HepG2 (cell line): ENCODE results near the gene BCL2L1. TPM values are rescaled to one million over a fixed set of nuclear protein-coding genes. Genes with fewer than 3 reads are reported as not detected.

ENCODE experiments used
- FOXM1 ChIP-seq: sonication (generic); formaldehyde crosslinking; IDR thresholded peaks from 2 replicates; pipeline ENCODE4 v1.5.0; 2020; ENCODE audit warnings: missing genetic modification reagents
- NAIF1 ChIP-seq: sonication (generic); formaldehyde crosslinking; IDR thresholded peaks from 2 replicates; pipeline ENCODE4 v1.5.0; 2020; ENCODE audit warnings: mild to moderate bottlenecking, missing genetic modification reagents, borderline replicate concordance
- NR2F2 ChIP-seq: IDR thresholded peaks from 2 replicates; pipeline ENCODE4 v1.6.1; 2012; ENCODE audit warnings: low read depth, inconsistent platforms, borderline replicate concordance
- PHF8 ChIP-seq: sonication (generic); formaldehyde crosslinking; IDR thresholded peaks from 2 replicates; pipeline ENCODE4 v1.5.0; 2020; ENCODE audit warnings: missing genetic modification reagents
- POLR2A ChIP-seq, 2 experiments: IDR thresholded peaks; 2 replicates each; pipeline ENCODE4 v1.6.1; 2011; ENCODE audit warnings: low read depth in 2 of 2, low read length in 2 of 2, mild to moderate bottlenecking in 1 of 2, moderate library complexity in 1 of 2; ENCODE audit not compliant: insufficient read depth in 1 of 2
- RXRB ChIP-seq: IDR thresholded peaks from 2 replicates; pipeline ENCODE4 v1.6.1; 2016; ENCODE audit warnings: borderline replicate concordance, missing genetic modification reagents, missing compliant biosample characterization
- TBL1XR1 ChIP-seq: fragments of 150-350 bp; IDR thresholded peaks from 2 replicates; pipeline ENCODE4 v1.6.1; 2014; ENCODE audit warnings: borderline replicate concordance, low read length; ENCODE audit not compliant: partially characterized antibody
- TCF7 ChIP-seq: sonication (generic); IDR thresholded peaks from 2 replicates; pipeline ENCODE4 v1.6.1; 2016; ENCODE audit warnings: antibody characterized with exemption, low read depth
- ZBTB20 ChIP-seq: sonication (generic); formaldehyde crosslinking; IDR thresholded peaks from 2 replicates; pipeline ENCODE4 v1.8.1; 2023; ENCODE audit warnings: missing genetic modification reagents, low read depth, mild to moderate bottlenecking, borderline replicate concordance
- ZBTB3 ChIP-seq: sonication (generic); formaldehyde crosslinking; IDR thresholded peaks from 2 replicates; pipeline ENCODE4 v1.4.0; 2020; ENCODE audit warnings: low read depth, mild to moderate bottlenecking, moderate library complexity, missing genetic modification reagents, borderline replicate concordance
- ZNF256 ChIP-seq: sonication (generic); formaldehyde crosslinking; conservative IDR thresholded peaks from 2 replicates; pipeline ENCODE4 v1.4.0; 2020; ENCODE audit warnings: missing genetic modification reagents
- ZNF713 ChIP-seq: sonication (generic); formaldehyde crosslinking; IDR thresholded peaks from 2 replicates; pipeline ENCODE4 v1.4.0; 2020; ENCODE audit warnings: mild to moderate bottlenecking, missing genetic modification reagents
- ZNF776 ChIP-seq: sonication (generic); formaldehyde crosslinking; IDR thresholded peaks from 2 replicates; pipeline ENCODE4 v1.4.0; 2020; ENCODE audit warnings: mild to moderate bottlenecking, missing genetic modification reagents
- ZNF782 ChIP-seq: sonication (generic); formaldehyde crosslinking; IDR thresholded peaks from 2 replicates; pipeline ENCODE4 v1.4.0; 2020; ENCODE audit warnings: missing genetic modification reagents, mild to moderate bottlenecking, borderline replicate concordance
- polyA plus RNA-seq, 8 experiments: library from polyadenylated mRNA; depleted of rRNA in 3 of 8; stranded (reverse) in 7 of 8; unstranded in 1 of 8; fragments of >200 nt; fragmentation: Illumina TruSeq in 4 of 8; extraction: Trizol in 4 of 8; gene quantifications; 2 replicates each; pipeline versions ENCODE4 v1.2.1 to v1.2.3, GENCODE V29; 2011 to 2016; ENCODE audit warnings: low read depth in 4 of 8, missing spikeins in 1 of 8, mixed read lengths in 1 of 8; ENCODE audit not compliant: insufficient read depth in 1 of 8
- total RNA-seq, 5 experiments: library from RNA; depleted of rRNA; stranded (reverse); fragments of >200 nt; fragmentation: Illumina TruSeq; extraction: Trizol; gene quantifications; 2 replicates each; pipeline ENCODE4 v1.2.3, GENCODE V29; 2016; ENCODE audit warnings: low read depth in 1 of 5
- TF ChIP-seq, protein P1 (sequence below): sonication (generic); formaldehyde crosslinking; IDR thresholded peaks from 2 replicates; pipeline ENCODE4 v1.5.0; 2020; ENCODE audit warnings: mild to moderate bottlenecking, missing genetic modification reagents, borderline replicate concordance
- TF ChIP-seq, protein P2 (sequence below): sonication (generic); formaldehyde crosslinking; IDR thresholded peaks from 2 replicates; pipeline ENCODE4 v1.8.1; 2023; ENCODE audit warnings: mild to moderate bottlenecking, inconsistent platforms, moderate library complexity, missing genetic modification reagents, borderline replicate concordance

The BCL2L1 gene
- total and polyA plus RNA-seq, 2 of the 13 experiments (the other 11 are each of a cell fraction or from before 2014, with no cell fraction given): 164 to 258 TPM

- TF ChIP-seq TBL1XR1 (peak; percentile 34), ZNF713 (CRISPR knock-in tag) (peak; percentile 82; the same call in 1 of the 2 replicates), PHF8 (CRISPR knock-in tag) (peak; percentile 97), RXRB (CRISPR knock-in tag) (peak; percentile 69; the same call in 1 of the 2 replicates), ZNF776 (no peak; the same call in 1 of the 2 replicates), ZNF256 (CRISPR knock-in tag) (peak; percentile 74; the same call in 1 of the 2 replicates), TCF7 (no peak), FOXM1 (CRISPR knock-in tag) (peak; percentile 99), ZNF782 (CRISPR knock-in tag) (0 out of 2 replicates have a peak, but pooled peaks have one; percentile 83), POLR2A (IDR thresholded peaks at IDR 0.05; ENCODE audit: insufficient read depth in 1 of 2, low read depth in 2 of 2, low read length in 2 of 2) (peak; percentile 87 to 95), NR2F2 (peak; percentile 41; the same call in 1 of the 2 replicates), ZBTB3 (0 out of 2 replicates have a peak, but pooled peaks have one; percentile 3), ZBTB20 (peak; percentile 44; the same call in 1 of the 2 replicates), NAIF1 (CRISPR knock-in tag) (peak; percentile 80; the same call in 1 of the 2 replicates)
- TF ChIP-seq, protein P1, sequence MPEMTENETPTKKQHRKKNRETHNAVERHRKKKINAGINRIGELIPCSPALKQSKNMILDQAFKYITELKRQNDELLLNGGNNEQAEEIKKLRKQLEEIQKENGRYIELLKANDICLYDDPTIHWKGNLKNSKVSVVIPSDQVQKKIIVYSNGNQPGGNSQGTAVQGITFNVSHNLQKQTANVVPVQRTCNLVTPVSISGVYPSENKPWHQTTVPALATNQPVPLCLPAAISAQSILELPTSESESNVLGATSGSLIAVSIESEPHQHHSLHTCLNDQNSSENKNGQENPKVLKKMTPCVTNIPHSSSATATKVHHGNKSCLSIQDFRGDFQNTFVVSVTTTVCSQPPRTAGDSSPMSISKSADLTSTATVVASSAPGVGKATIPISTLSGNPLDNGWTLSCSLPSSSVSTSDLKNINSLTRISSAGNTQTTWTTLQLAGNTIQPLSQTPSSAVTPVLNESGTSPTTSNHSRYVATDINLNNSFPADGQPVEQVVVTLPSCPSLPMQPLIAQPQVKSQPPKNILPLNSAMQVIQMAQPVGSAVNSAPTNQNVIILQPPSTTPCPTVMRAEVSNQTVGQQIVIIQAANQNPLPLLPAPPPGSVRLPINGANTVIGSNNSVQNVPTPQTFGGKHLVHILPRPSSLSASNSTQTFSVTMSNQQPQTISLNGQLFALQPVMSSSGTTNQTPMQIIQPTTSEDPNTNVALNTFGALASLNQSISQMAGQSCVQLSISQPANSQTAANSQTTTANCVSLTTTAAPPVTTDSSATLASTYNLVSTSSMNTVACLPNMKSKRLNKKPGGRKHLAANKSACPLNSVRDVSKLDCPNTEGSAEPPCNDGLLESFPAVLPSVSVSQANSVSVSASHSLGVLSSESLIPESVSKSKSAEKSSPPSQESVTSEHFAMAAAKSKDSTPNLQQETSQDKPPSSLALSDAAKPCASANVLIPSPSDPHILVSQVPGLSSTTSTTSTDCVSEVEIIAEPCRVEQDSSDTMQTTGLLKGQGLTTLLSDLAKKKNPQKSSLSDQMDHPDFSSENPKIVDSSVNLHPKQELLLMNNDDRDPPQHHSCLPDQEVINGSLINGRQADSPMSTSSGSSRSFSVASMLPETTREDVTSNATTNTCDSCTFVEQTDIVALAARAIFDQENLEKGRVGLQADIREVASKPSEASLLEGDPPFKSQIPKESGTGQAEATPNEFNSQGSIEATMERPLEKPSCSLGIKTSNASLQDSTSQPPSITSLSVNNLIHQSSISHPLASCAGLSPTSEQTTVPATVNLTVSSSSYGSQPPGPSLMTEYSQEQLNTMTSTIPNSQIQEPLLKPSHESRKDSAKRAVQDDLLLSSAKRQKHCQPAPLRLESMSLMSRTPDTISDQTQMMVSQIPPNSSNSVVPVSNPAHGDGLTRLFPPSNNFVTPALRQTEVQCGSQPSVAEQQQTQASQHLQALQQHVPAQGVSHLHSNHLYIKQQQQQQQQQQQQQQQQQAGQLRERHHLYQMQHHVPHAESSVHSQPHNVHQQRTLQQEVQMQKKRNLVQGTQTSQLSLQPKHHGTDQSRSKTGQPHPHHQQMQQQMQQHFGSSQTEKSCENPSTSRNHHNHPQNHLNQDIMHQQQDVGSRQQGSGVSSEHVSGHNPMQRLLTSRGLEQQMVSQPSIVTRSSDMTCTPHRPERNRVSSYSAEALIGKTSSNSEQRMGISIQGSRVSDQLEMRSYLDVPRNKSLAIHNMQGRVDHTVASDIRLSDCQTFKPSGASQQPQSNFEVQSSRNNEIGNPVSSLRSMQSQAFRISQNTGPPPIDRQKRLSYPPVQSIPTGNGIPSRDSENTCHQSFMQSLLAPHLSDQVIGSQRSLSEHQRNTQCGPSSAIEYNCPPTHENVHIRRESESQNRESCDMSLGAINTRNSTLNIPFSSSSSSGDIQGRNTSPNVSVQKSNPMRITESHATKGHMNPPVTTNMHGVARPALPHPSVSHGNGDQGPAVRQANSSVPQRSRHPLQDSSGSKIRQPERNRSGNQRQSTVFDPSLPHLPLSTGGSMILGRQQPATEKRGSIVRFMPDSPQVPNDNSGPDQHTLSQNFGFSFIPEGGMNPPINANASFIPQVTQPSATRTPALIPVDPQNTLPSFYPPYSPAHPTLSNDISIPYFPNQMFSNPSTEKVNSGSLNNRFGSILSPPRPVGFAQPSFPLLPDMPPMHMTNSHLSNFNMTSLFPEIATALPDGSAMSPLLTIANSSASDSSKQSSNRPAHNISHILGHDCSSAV (CRISPR knock-in tag): no peak; the same call in 1 of the 2 replicates
- TF ChIP-seq, protein P2, sequence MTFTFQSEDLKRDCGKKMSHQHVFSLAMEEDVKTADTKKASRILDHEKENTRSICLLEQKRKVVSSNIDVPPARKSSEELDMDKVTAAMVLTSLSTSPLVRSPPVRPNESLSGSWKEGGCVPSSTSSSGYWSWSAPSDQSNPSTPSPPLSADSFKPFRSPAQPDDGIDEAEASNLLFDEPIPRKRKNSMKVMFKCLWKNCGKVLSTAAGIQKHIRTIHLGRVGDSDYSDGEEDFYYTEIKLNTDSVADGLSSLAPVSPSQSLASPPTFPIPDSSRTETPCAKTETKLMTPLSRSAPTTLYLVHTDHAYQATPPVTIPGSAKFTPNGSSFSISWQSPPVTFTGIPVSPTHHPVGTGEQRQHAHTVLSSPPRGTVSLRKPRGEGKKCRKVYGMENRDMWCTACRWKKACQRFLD (CRISPR knock-in tag): peak; percentile 64; the same call in 1 of the 2 replicates
Measured at GRCh38 chr20:31738729-31739549, 16.3 kb upstream of the BCL2L1 start, which contains the start of gene TPX2 (continued).
